ENCODE data around the gene MND1.
"Not testable (repeated sequence)": the region's sequence is repeated elsewhere in the genome, so short reads cannot be mapped to it uniquely, and the experiment has no call there.

Gene MND1

GRCh38 chr4:153453402-153453801 lies 108.9 kb downstream of the MND1 start:
- no peak overlapping the region for H3K4me3 ChIP-seq (ENCODE audit: low read length)
- no peak for TF ChIP-seq EZH2phosphoT487 (IDR thresholded peaks at IDR 0.05; ENCODE audit: borderline replicate concordance, low read length)
- no peak for TF ChIP-seq CTCF (IDR thresholded peaks at IDR 0.05; ENCODE audit: low read depth, low read length, poor library complexity, severe bottlenecking)
- no peaks in the 10 kb centered on the region for H3K27me3 ChIP-seq (ENCODE audit: control insufficient read depth, low read length)
- no peaks in the 10 kb centered on the region for H4K20me1 ChIP-seq (ENCODE audit: control insufficient read depth, insufficient read depth, low read depth, low read length)
- no peak overlapping the region for H3K4me2 ChIP-seq (ENCODE audit: low read length)
- H3K4me1 ChIP-seq (ENCODE audit: control insufficient read depth, low read length) = peaks cover 37% of the 10 kb centered on the region
- H3F3A ChIP-seq (ENCODE audit: control insufficient read depth, insufficient read depth) = no peaks in the 10 kb centered on the region; the same call in 1 of the 2 replicates
- no peaks in the 10 kb centered on the region for H3K9me2 ChIP-seq (replicated peaks; ENCODE audit: control insufficient read depth, low read length)
- H3K79me2 ChIP-seq (ENCODE audit: control insufficient read depth, low read length) = no peaks in the 10 kb centered on the region
- H3K9me3 ChIP-seq (ENCODE audit: control insufficient read depth, insufficient read depth, low read length) = no peaks in the 10 kb centered on the region
- no peaks in the 10 kb centered on the region for H3K36me3 ChIP-seq (ENCODE audit: control insufficient read depth, low read length)
- no peak overlapping the region for H3K27ac ChIP-seq (ENCODE audit: low read depth, low read length)

GRCh38 chr4:153458969-153459368 lies 114.5 kb downstream of the MND1 start:
- Histone ChIP-seq H4K20me1 (ENCODE audit: control insufficient read depth, insufficient read depth, low read depth, low read length) (no peaks in the 10 kb centered on the region), H3K9me3 (ENCODE audit: control insufficient read depth, insufficient read depth, low read length) (no peaks in the 10 kb centered on the region), H3K4me2 (ENCODE audit: low read length) (no peak overlapping the region), H3K4me3 (ENCODE audit: low read length) (no peak overlapping the region), H3K4me1 (ENCODE audit: control insufficient read depth, low read length) (peaks cover 33% of the 10 kb centered on the region), H3K9me2 (replicated peaks; ENCODE audit: control insufficient read depth, low read length) (no peaks in the 10 kb centered on the region), H3F3A (ENCODE audit: control insufficient read depth, insufficient read depth) (peaks cover 5% of the 10 kb centered on the region; the same call in 1 of the 2 replicates), H3K79me2 (ENCODE audit: control insufficient read depth, low read length) (no peaks in the 10 kb centered on the region), H3K36me3 (ENCODE audit: control insufficient read depth, low read length) (no peaks in the 10 kb centered on the region), H3K27me3 (ENCODE audit: control insufficient read depth, low read length) (no peaks in the 10 kb centered on the region), H3K27ac (ENCODE audit: low read depth, low read length) (no peak overlapping the region)
- TF ChIP-seq EZH2phosphoT487 (IDR thresholded peaks at IDR 0.05; ENCODE audit: borderline replicate concordance, low read length) = no peak
- no peak for TF ChIP-seq CTCF (IDR thresholded peaks at IDR 0.05; ENCODE audit: low read depth, low read length, poor library complexity, severe bottlenecking)

- H3K79me2 ChIP-seq (ENCODE audit: control insufficient read depth, low read length); H3K9me2 ChIP-seq (replicated peaks; ENCODE audit: control insufficient read depth, low read length); H3K27me3 ChIP-seq (ENCODE audit: control insufficient read depth, low read length); H3K36me3 ChIP-seq (ENCODE audit: control insufficient read depth, low read length); H3K4me2 ChIP-seq (ENCODE audit: low read length); H4K20me1 ChIP-seq (ENCODE audit: control insufficient read depth, insufficient read depth, low read depth, low read length); H3K9me3 ChIP-seq (ENCODE audit: control insufficient read depth, insufficient read depth, low read length); H3K4me3 ChIP-seq (ENCODE audit: low read length); H3K27ac ChIP-seq (ENCODE audit: low read depth, low read length): not testable (repeated sequence)
- Histone ChIP-seq H3K4me1 (ENCODE audit: control insufficient read depth, low read length) (peaks cover 47% of the 10 kb centered on the region), H3F3A (ENCODE audit: control insufficient read depth, insufficient read depth) (peaks cover 21% of the 10 kb centered on the region)
These were observed 117.1 kb downstream of the MND1 start for GRCh38 chr4:153461549-153461948.

- Histone ChIP-seq H3K27ac (ENCODE audit: low read depth, low read length) (peak overlapping the region; percentile 85), H3K4me1 (ENCODE audit: control insufficient read depth, low read length) (peaks cover 47% of the 10 kb centered on the region), H4K20me1 (ENCODE audit: control insufficient read depth, insufficient read depth, low read depth, low read length) (0 out of 2 replicates have a peak, but pooled peaks cover 4% of the 10 kb centered on the region), H3K4me2 (ENCODE audit: low read length) (peak overlapping the region; percentile 76), H3K27me3 (ENCODE audit: control insufficient read depth, low read length) (no peaks in the 10 kb centered on the region), H3K9me3 (ENCODE audit: control insufficient read depth, insufficient read depth, low read length) (no peaks in the 10 kb centered on the region), H3K36me3 (ENCODE audit: control insufficient read depth, low read length) (peaks cover 26% of the 10 kb centered on the region), H3K79me2 (ENCODE audit: control insufficient read depth, low read length) (peaks cover 32% of the 10 kb centered on the region), H3K4me3 (ENCODE audit: low read length) (peak overlapping the region; percentile 71), H3K9me2 (replicated peaks; ENCODE audit: control insufficient read depth, low read length) (no peaks in the 10 kb centered on the region), H3F3A (ENCODE audit: control insufficient read depth, insufficient read depth) (peaks cover 36% of the 10 kb centered on the region)
- TF ChIP-seq CTCF (IDR thresholded peaks at IDR 0.05; ENCODE audit: low read depth, low read length, poor library complexity, severe bottlenecking) (no peak), EZH2phosphoT487 (IDR thresholded peaks at IDR 0.05; ENCODE audit: borderline replicate concordance, low read length) (no peak)
These were observed 119.6 kb downstream of the MND1 start for GRCh38 chr4:153464068-153464467.

Measured in DOHH2 (cell line).